Femur (tissue), 1 donor: Measurements from ENCODE around the gene CMC4.
A peak's percentile ranks its signal among the peaks of the same experiment; 100 is the strongest.

Experiments
- DNase-seq: peaks from one replicate; pipeline ENCODE4 v3.0.0-alpha.2; 2017

The CMC4 gene, protein sequence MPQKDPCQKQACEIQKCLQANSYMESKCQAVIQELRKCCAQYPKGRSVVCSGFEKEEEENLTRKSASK

DNA sequence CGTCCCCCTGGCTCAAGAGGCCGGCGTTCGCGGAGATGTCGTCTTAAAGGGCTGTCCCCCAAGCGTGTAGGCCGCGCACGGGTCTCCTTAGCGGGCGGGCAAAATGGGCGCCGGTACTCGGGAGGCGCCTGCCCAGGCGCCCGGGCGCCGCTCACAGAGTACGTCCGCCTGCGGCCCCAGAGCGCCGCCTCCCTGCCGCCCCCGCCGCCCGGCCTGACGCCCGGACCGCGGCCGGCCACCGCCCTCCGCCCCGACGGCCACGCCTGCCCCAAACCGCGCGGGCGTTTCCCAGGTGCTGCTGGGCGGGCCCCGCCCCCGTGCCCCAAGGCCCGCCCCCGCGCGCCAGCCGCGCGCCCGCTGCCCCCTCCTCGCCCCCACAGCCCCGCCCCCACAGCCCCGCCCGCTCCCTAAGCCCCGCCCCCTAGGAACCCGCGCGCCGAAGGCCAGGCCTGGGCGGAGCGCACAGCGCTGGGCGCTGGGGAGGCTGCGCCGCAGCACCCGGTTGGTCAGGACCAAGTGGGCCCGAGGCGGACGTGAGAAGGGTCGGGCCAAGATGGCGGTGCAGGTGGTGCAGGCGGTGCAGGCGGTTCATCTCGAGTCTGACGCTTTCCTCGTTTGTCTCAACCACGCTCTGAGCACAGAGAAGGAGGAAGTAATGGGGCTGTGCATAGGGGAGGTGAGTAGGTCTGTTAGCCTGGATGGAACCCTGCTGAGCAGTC, at the start of gene CMC4, which contains the start of the genes BRCC3 and MTCP1:
Gene CMC4, minus strand, starts transcription at position 162 of the 719 bp plus-strand sequence. CDS start 7,113 bp downstream, outside the sequence.
Gene BRCC3, plus strand, starts transcription at position 534 of the 719 bp plus-strand sequence. Its CDS starts 20 bp downstream, at position 554.
Gene MTCP1, minus strand, starts transcription at position 162 of the 719 bp plus-strand sequence. CDS start 5,126 bp downstream, outside the sequence.
- peak; percentile 88 for DNase-seq

DNA sequence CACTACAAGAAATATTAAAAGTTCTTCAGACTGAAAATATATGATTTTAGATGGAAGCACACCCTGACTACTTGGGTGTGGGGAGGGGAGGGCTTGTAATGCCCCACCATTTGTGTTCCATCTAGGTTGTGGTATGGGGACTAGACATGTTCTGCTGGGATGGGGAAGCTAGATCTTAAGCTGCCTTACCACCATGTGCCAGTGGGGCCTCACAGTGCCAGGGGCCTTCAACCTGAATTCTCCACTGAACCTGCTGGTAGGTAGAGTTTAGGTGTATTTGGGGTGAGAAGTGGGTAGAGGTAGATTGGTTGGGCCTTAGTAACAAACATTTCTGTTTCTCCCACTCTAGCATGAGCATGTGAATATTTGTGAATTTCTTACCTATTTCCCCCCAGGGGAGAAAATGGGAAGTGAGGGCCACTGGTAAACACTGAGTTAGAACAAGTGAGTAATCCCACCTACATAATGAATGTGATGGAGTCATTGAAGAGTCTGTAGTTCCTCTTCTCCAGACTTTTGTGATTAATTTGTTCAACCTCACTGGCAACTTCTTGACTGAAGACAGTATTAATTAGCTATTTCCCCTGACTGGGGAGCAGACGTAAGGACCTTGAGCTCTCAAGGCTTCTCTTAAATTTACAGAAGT, 44.4 kb upstream of the CMC4 start:
- DNase-seq, result no peak

DNA sequence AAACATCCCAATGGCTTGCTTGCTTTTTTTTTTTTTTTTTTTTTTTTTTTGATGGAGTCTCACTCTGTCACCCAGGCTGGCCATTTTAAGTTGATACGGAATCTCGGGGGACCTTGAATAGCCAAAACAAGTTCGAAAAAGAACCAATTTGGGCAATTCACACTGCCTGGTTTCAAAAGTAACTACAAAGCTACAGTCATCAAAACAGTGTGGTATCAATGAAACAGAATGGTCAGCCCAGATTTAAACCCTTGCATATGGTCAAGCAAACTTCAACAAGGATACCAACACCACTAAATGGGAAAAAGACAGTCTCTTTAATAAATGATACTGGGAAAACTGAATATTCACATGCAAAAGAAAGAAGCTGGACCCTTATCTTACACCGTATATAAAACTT, 42.2 kb upstream of the CMC4 start:
- DNase-seq, result no peak

DNA sequence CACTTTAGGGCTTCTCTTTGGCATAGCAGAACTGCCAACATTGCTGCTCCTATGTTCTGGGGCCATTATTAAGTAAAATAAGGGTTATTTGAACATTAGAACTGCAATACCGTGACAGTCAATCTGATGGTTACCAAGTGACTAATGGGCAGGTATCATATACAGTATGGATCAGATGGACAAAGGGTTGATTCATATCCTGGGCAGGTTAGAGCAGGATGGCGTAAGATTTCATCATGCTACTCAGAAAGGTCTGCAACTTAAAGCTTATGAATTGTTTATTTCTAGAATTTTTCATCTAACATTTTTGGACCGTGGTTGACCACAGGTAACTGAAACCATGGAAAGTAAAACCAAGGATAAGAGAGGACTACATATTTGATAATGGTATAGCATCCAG, 41.2 kb upstream of the CMC4 start:
- no peak for DNase-seq

DNA sequence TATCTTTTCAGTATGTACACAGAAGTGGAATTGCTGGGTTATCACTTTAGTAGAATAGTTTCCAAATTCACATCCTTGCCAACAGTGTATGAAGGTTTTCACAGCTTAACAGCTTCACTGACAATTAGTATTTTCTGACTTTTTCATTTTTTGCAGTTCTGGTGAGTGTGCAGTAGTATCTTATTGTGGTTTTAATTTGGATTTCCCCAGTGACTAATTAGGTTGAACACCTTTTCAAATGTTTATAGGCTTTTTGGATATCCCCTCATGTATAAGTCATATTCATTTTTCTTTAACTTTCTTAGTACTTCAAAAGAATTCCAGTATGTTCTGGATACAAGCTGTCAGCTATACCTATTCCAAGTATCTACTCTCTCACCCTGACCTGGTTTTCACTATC, 37.5 kb upstream of the CMC4 start:
- no peak for DNase-seq

DNA sequence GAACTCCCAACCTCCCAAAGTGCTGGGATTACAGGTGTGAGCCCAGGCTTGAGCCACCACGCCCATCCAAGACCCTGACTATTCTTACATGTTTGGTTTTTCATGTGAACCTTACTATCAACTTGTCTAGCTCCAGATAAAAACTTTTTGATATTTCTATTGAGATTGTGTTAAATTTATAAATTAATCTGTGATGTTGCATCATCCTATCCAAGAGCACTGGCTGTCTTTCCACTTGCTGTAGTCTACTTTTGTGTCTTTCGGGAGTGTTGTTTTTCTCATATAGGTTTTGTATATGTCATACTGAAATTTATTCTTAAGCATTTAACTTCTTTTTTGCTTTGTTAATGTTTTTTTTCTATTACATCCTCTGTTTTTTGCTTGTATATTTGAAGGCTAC, 35.0 kb upstream of the CMC4 start:
- no peak for DNase-seq

DNA sequence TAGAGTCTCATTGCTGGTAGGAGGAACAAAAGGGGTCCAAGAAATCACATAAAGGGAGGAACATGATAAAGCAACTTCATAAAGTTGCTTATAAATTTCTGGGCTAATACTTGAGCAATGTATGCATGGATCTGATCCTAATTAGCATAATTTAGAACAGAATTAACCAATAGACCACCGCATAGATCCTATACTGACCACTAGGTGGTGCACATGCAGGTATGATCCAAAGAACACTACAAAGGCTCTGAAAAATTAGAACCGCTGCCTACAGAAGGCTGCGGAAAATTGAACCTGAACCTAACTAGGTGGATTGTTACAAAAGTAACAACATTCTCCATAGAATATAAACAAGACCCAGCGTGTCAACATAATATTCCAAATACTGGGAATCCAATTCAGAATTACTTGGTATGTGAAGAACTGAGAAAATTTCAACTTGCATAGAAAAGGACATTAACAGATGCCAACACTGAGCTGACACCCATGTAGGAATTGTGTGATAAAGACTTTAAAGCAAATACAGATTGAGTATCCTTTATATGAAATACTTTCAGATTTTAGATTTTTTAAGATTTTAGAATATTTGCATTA, 23.6 kb upstream of the CMC4 start:
- no peak for DNase-seq

DNA sequence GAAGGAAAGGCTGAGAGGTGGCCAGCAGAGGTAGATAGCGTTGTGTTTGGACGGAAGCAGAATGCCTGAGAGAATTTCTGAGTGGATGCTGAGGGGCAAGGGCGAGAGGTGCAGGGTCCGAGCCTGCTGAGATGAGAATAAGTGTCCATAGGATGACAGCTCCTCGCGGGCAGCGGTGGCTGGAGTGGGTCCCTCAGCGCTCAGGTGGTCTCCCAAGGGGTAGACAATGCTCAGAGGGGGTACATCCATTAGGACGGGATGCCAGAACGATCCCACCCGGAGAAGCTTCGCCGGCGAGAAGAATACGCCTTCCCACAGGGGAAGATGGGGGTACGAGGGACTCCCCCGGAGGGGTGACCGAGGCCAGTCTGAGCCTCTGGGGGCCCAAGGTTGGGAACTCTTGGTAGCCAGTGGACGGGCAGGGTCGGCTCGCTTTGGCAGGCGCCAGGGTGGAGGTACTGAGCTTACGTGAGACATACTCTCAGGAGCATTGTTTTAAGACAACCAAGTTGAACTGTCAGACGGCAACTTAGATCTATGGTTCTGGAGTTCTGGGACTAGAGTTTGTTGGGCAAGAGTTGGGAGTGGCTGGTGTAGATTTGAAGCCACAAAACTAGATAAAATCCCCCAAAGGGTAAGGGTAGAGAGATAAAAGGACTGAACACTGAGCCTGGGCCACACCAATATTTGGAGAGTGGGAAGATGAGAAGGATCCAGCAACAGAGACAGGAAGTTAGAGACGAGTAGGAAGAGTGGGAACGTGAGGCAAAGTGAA, 16.2 kb upstream of the CMC4 start:
- no peak for DNase-seq

DNA sequence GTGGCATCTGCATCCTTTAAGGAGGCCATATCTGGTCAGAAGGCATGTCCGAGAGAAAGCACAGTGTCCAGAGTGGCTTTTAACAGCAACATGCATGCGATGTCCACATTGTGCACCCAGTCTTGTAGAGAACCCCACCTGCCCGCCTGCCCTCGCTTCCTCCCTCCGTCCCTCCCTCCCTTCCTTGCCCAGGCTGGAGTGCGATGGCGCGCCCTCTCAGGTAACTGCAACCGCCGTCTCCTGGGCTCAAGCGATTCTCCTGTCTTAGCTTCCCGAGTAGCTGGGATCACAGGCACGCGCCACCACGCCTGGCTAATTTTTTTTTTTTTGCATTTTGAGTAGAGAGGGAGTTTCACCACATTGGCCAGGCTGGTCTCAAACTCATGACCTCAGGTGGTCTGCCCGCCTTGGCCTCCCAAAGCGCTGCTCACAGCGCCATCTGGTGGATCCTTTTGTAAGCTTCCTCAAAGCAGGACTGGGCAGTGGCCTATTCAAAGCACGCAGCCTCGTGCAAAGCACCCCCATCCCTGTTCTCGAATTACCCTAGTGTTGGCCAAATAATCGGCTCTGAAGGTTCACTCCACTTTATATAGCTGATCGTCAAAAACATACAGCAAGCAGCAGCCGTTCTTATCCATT, 15.4 kb upstream of the CMC4 start:
- DNase-seq, result no peak

DNA sequence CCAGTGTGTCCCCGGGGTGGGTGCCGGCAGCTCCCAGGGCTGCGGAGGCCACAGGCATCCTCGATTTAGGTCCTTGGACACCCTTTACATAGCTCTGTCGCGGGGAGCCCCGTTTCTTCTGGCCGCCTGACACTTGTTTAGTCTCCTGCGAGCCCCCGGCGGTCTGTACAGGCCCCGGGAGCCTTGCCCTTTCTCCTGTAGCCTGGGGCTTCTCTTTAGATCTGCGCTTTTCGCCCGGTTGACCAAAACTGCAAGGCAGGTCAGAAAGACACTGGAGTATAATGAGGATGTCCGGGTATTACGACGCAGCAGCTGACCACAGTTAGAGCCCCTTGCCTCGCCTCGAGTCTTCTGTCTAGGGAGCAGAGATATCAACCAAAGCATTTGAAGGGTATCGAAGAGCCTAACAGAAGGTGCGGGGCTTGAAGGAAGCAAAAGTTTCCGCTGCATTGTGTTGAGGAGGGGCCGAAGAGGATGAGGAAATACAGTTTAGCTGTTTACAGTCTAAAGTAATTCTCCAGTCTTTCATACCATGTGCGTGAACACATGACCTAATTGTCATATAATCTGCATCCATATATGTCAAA, 851 bp upstream of the CMC4 start:
- no peak for DNase-seq

DNA sequence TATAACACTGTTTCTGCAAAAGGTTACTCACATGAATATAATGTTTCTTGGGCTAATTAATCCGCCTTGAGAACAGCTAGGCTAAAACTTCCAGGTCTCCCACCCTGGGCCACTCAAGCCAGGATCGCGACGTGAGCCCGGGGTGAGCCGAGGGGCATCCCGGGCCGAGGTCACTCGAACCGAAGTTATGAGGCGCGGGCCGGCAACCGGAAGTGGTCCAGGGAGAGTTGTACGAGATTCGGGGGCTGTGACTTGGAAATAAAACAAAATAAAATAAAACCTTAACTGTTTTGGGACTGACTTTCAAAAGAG, 317 bp downstream of the CMC4 start:
- DNase-seq, result no peak

DNA sequence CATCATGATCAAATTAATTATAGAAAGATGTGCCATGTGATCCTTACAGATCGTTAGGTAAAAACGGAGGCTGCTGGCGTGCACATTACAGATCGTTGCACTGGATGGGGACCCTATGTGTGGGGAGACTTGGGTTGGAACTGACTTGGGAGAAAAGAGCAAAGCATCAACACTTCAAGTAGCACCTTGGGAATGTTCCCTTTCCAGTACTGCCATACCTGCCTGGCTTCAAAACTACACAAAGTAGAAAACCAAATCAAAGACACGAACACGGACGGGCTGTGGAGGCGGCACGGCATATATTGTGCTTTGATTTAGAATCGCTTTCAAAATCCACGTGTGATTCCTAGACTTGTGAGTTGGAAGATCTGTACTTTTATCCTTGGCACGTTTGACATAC, 898 bp downstream of the CMC4 start:
- DNase-seq, result no peak

DNA sequence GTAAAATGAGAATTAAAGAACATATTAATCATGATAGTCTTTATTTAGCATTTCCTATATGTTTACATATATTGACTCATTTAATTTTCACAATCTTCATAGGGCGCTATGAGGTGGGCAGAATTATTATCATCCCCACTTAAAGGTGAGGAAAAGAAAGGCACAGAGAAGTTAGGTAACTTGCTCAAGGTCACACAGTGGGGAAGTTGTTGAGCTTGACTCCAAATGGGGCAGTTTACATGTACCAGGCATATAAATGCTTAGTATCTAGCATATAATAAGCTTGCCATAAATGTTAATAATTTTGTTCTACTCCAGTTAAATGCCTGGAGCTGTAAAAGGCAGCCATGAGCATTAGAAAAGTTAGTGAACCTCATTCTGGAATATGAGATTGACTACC, 1.5 kb downstream of the CMC4 start:
- DNase-seq, result no peak

DNA sequence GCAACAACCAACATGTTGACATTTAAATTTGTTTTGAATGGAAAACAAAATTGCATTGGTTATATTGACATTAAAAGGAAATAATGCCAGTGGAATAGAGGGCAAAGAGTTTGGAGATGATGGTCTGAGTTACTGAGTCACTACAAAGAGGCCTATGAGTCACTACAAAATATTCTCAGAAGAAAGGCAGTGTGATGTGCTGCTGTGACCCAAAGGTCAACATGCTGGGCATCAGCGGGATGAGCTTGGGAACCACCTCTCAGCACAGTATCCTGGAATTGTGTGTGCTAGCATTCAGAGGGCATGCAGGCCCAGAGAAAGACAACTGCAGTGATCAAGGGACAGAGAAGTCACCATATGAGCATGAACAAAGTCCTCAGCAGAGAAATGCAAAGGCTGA, 2.8 kb downstream of the CMC4 start:
- DNase-seq, result no peak

DNA sequence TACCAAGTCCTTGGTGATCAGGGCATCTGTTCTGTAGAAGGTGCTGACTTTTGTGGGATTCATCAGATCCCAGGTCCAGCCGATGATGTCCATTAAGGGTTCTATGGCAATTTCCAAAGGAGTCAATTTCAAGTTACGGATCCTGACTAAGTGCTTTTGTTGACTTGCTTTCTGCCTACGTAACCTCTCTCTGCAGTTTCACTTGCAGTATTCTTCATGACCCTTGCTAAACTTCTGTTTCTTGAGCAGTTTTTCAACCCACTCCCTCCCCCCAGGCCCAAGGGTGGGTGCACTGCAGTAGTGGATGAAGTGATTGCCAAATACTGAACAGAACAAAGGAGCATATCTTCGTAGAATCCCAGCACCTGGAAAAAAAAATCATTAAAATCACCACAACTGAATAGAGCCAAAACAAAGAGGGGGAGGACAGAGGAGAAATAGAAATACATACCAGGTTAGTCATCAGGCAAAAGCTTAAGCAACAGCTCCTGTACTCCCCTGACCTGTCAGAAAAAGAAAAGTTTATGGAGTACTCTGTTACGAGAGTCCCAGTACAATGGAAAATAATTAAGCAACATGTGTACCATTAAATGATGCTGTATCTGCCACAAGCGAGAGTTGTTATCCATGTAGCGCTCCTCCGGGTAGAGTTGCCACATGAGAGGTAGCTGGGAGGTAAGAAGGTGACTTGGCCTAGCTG, 5.8 kb downstream of the CMC4 start:
- no peak for DNase-seq

DNA sequence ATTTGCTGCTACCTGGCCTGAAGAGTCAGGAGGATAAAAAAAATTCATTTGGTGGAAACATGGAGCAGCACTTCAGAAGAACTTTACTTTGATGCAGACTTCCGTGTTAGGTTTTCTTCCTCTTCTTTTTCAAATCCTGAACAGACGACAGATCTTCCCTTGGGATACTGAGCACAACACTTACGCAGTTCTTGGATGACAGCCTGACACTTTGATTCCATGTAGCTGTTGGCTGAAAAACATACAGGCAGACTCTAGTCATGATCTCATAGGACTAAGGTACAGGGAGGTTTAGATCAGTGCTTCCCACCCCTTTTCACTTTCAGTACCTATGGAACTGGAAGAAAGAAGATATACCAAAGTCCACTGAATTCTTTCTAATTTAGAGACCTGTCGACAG, 9.2 kb downstream of the CMC4 start:
- DNase-seq, result no peak

DNA sequence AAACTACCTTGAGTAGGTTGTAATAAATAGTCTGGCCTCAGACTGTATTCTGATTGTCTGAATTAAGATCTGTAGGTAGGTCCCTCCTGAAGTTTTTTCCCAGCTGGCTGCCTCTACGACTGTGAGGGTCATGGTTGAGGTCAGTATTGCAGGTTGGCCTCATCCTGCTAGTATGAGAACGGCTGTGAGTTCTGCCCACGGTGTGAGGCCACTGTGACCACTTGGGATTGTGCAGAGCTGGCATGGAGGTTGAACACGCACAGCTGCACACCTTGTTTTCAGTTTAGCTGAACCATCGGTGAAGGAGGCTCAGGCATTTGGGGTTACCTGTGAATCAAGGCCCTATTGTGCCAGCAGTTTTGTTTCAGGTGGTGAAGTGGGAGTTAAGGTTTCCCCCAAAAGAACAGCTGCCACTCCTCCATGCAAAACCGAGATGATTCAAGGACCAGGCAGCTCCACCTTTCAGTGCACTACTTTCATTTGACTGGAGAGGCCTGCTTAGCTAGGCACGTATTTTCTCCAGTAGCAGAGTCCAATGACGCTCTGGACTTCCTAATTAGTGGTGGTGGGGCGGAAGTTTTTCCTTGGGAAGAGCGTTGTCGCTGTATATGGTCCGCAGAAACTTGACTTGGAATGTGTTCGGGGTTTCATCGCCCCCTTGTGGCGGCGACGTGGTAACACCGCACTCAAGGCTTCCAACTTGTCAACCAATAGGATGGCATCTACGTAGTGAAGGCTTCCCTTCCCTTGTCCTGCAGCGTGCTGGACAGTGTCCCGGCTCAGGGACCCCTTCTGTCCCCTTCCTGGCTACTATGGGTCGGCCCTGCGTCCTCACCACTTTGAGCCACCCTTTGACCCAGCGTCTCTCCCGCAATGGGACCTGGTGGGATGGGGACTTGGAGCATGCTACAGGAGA, 13.8 kb downstream of the CMC4 start:
- peak; percentile 66 for DNase-seq

DNA sequence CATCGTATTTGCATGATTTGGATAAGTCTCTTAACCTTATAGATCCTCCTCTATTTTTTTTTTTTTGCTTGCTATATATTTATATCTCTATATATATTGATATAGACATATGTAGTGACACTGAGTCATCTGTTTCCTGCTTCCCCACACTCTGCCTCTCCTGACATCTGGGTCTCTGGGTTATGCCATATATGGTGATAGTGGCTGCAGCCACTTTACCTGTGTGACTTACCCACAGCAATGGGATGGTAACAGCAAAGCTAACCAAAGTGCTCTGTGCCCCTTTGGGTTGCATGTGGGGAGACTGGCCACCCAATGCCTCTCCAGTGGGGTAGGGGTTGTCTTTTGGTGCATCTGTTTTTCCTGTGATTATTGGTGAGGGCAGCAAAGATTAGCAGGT, 14.5 kb downstream of the CMC4 start:
- no peak for DNase-seq

DNA sequence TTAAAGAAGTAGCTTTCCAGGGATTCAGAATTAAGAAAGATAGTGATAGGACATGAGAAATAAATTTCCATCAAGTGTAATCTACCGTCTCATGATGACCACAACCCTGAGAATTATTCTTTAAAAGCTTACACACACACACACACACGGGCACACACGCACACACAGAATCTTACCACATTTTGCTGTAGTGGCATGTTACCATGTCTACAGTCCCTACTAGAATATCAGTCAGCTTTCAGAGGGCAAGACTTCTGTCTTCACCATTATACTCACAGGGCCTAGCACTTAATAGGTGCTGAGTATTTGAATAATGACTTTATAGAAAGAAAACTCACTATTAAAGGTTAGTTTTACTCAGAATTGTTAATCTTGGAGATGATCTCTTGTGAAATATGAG, 15.4 kb downstream of the CMC4 start:
- DNase-seq, result no peak

DNA sequence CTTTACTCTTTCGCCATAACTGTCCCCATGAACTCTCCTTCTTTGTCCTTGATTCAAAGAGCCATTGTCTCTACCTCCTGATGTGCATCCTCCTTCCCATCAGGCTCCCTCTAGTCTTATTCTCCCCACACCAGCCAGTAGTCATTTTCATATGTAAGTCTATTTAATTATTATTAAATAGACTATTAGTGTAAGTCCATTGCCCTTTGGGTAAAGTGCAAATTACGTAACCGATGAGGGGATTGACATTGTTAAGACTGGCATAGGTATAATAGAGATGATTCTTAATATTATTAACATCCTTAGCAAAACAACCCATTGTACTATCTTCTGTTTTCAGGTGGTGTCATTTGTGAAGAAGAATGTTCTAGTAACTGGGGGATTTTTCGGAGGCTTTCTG, 16.7 kb downstream of the CMC4 start:
- no peak for DNase-seq

DNA sequence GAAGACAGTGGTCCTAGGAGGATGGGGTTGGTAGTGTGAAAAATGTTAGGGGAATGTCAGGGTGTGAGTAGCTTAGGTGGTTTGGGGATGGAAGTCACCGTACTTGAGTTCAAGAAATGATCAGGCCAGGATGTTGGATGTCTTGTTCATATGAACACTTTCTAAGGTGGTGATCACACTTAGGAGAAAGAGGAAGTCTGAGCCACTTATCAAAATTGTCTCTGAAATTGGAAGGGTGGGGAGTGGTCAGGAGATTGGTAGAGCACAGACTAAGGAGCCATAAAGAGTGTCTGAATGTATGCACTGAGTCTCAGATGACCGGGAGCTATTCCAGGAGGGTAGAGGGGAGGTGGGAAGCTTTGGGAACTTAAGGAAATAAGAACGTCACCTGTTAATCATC, 17.3 kb downstream of the CMC4 start:
- no peak for DNase-seq
